ENCODE measurements around the gene XPO6.

DNA sequence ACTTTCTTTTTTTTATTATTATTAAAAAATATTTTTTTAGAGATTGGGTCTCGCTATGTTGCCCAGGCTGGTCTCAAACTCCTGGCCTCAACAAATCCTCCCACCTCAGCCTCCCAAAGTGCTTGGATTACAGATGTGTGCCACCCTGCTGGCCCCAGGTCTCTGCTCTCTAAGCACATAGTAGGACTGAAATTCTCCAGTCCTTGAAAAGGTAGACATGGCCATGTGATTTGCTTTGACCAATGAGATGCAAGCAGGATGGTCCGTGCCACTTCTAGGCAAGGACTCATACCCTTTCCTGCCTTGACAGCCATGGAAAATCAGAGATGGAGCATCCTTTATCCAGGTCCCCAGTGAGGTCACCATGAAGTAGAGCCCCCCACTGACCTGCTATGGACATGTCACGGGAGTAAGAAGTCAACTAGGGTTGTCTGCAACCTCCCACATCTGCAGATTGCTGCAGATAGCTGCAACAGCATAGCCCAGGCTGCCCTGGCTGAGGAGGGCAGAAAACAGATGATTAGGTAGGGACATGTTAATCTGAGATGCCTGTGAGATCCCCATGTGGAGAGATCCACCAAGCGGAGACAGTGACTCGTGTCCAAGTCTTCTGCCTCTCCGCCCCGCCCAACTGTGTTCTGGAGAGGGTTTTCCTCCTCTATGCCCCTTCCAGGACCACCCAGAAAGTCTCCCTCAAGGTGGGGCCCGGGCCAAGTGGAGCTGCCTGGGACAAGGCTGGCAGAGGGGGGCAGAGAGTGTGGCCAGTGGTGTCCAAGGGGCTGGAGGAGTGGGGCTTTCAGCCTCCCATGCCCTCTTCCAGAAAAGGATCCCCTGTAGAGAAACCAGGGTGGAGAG is 159.3 kb downstream of the XPO6 start:
- TF ChIP-seq CTCF (IDR thresholded peaks at IDR 0.05) = no peak
- no peak for TF ChIP-seq ZFX (IDR thresholded peaks at IDR 0.05; ENCODE audit: borderline replicate concordance)

Measured in 22Rv1 (cell line).